HG03103 (cell line): ENCODE data around the gene GNS.

ENCODE experiments used
- ATAC-seq: cut with Tn5 transposase; IDR thresholded peaks from one replicate; pipeline ENCODE4 v1.9.1; 2021; ENCODE audit warnings: low read depth; ENCODE audit not compliant: unreplicated experiment

GNS gene

DNA sequence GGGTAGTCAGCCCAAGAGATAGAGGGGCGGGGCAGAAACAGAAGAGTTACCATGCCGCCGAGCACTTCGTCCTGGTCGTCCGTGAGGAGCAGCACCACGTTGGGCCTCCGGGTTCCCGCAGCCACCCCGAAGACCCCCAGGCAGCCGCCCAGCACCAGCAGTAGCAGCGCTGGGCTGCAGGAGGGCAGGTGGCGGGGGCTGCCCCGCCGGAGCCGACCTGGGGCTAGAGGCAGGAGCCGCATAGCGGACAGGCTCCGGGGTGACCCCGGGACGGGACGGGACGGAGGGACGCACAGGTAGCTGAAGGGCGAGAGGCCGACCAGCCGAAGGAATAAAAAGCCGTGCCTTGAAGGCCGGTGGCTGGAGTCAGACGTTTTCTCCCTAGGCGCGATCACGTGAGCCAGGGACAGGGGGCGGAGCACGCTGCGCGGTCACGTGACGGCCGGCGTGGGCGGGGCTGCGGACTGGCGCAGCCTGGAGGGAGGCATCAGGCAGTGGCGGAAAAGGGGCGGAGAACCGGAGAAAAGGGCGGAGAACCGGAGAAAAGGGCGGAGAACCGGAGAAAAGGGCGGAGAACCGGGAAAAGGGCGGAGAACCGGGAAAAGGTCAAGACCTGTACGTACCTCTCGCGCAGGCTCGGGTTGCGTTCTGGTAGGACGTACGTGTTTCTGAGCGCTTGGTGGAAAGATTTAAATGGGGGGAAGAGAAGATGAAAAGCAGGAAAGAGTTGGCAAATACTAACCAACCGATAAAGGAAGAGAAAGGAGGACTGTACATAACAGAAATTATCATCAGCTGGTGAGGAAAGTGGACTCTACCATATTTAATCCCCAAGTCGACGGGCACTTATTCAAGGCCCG lies at the start of gene GNS:
TSS of gene GNS (minus strand) at position 372 of the 860 bp plus-strand sequence. CDS start at position 242, 130 bp downstream.
- ATAC-seq: peak; percentile 63

DNA sequence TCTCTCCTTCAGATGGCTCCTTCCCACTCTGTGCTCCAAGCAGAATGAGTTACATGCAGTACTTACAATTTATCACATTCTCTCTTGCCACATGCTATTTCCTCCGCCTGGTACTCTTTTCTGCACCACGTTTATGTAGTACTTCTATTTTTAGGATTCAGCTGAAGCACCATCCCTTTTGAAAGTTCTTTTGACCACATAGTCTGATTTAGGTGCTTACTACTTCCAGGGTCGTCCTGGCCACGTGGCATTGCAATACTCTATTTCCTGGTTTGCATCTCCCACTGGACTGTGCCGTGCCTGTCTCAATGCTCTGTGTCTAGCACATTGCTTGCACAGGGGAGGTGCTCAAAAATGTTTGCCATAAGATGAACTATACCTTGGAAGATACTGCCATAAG lies 48.9 kb upstream of the GNS start:
- ATAC-seq: no peak

DNA sequence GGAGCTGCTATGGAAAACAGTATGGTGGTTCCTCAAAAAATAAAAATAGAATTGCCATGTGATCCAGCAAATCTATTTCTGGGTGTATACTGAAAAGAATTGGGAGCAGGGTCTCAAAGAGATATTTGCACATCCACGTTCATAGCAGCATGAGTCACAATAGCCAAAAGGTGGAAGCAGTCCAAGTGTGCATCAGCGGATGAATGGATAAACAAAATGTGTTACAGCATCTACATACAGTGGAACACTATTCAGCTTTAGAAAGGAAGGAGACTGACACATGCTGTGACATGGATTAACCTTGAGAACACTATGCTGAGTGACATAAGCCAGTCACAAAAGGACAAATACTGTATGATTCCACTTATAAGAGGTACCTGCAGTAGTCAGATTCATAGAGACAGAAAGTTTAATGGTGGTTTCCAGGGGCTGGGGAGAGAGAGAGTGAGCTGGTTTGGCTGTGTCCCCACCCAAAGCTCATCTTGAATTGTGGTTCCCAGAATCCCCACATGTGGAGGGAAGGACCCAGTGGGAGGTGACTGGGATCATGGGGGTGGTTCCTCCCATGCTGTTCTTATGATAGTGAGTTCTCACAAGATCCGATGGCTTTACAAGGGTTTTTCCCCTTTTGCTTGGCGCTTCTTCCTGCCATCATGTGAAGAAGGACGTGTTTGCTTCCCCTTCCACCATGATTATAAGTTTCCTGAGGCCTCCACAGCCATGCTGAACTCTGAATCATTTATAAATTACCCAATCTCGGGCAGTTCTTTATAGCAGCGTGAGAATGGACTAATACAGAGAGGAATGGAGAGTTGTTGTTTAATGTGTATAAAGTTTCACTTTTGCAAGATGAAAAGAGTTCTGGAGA lies 47.6 kb upstream of the GNS start:
- ATAC-seq: no peak

DNA sequence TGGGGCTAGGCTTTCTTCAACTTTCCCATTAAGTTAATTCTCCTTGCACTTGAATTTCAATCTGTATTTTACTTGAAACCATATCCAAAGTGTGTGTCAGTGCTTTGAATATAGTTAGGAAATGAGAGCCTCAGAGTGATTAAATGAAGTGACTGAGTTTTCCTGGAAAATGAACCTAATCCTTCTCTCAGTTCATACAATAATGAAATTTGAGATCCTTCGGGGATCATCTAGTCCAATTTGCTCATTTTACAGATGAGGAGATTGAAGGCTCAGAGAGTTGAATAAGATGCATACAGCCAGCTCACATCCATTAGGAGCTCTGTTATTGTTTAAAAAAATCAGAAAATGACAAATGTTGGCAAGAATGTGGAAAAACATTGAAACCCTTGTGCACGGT lies 47.0 kb upstream of the GNS start:
- no peak for ATAC-seq

DNA sequence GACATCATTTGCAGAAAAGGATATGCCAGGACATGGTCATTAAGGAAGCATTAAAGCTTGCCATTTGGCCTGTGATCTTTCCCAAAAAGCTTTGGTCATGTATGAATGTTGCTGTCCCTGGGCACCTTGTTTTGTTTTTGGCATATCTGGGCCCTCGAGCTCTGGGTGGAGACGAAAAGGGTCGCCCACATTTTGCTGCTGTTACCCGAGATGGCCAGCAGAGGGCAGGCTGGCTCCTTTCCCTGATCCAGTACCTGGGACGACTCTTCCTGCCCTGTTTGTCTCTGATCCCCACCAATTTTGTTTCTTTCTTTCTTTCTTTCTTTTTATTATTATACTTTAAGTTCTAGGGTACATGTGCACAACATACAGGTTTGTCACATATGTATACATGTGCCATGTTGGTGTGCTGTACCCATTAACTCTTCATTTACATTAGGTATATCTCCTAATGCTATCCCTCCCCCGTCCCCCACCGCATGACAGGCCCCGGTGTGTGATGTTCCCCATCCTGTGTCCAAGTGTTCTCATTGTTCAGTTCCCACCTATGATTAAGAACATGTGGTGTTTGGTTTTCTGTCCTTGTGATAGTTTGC lies 43.1 kb upstream of the GNS start:
- ATAC-seq: peak; percentile 64

DNA sequence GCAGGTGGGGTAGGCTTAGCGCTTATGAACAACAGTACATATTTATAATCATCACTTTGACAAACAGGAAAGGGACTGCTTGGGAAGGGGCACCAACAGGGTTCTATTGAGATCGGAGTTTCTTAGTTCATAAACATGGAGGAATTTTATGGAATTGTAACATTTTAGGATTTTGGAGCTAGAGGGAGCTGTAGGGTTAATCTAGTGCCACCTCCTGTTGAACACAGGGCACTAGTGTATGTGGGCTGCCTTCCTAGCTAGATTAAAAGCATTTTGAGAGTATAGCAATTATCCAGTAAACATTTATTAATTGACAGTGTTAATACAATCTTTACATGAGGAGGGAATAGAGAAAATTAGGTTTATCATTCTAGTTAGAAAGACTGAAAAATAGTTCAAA lies 42.2 kb upstream of the GNS start:
- ATAC-seq: no peak

DNA sequence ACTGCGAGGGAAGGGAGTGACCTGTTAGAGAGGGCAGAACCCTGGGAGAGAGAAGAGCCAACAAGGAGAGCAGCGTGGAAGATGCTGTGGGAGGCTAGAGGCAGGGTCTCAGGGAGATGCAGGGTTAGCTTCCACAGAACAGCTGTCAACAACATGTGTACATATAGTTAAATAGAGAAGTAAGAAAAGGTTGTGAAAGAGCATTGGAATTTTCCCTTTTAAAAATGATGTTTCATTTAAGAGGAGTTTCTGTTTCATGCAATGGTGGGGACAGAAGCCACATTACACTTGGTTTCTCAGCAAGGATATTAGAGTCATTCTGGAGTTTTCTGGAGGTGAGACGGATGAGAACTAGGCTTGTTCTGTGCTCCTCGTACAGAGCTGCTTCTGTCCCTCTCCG lies 41.4 kb upstream of the GNS start:
- ATAC-seq: no peak

DNA sequence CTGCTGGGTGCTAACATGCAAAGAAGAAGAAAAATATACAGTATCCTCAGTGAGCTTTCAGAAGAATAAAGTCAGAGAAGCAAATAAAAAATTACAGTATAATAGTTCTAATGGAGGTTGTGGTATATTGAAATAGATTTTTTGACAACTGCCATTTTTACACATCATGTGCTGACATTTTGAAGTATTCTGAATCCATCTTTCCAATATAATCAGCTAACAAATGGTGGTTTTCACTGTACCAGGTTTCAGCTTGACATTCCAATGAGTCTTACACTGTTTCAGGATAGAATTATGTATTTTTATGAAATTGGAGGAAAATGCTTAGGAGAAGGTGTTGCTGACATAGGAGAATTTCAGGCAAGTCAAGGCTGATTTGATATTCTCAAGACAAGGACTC lies 39.0 kb upstream of the GNS start:
- no peak for ATAC-seq

DNA sequence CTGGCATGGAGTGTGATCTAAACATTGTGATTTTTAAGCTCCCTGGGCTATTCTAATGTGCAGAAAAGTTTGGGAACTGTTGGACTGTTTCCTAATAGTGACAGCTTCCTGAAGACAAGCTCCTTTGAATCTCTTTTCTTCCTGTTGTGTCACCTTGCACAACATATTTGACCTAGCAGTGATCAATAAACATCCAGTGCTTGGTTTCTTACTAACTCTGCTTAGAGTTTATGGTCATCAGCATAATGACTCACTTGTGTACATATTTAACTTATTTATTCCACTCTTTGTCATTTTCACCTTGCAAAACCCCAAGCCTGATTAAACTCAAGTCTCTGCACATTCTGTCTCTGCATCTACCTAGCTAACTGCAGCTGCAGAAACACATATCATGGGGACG lies 38.0 kb upstream of the GNS start:
- no peak for ATAC-seq

DNA sequence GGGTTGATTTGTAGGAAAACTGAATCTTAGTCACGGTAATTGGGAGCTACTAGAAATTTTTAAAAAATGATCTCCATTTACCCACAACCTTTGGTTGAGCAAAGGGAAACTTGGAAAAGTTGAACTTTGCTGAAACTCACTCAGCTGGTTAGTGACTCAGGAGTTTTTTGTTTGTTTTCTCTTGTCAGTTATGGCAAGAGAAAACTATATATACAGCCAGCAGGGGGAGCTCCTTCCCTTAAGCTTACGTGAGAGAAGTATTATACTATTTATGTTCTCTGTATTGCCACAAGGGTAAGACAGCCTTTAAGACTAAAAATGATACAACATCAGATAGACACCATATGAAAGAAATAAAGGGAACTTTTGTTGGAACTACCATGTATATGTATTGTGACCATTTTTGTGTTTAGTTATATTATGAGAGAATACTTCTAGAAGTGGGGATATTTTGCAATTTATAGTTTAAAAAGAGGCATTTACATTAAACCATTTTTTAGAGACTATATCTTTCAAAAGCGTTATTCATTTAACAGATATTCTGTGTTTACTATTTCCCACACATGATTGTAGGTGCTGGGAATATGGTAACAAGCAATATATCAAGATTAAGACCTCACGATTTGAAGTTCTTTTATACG lies 37.1 kb upstream of the GNS start:
- ATAC-seq: peak; percentile 80

DNA sequence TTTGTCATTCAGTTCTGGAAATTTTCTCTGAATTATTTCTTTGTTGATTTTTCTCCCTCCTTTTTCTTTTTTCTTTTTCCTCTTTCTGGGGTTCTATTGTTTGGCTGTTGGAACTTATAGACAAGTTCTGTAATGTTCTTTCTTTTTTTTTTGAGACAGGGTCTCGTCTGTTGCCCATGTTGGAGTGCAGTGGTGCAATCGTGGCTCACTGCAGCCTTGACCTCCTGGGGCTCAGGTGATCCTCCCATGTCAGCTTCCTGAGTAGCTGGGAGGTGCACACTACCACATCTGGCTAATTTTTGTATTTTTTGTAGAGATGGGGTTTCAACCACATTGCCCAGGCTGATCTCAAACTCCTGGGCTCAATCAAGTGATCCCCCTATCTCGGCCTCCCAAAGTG lies 35.1 kb upstream of the GNS start:
- no peak for ATAC-seq

DNA sequence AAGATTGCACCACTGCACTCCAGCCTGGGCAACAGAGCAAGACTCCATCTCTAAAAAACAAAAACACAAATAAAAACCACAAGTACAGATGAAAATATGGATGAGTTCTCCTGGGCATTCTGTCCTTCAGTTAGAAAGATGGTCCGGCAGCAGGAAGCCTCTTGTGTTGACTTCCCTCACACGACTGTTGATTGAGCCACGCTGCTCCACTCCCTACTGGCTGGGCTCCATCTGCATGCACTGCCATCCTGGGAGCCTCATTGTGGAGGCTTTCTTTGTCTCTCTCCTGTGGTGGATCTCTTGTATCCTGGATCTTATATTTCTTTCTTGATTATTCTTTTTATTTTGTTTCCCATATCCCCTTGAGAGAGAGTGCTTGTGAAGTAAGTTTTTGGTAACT lies 34.4 kb upstream of the GNS start:
- ATAC-seq: no peak

DNA sequence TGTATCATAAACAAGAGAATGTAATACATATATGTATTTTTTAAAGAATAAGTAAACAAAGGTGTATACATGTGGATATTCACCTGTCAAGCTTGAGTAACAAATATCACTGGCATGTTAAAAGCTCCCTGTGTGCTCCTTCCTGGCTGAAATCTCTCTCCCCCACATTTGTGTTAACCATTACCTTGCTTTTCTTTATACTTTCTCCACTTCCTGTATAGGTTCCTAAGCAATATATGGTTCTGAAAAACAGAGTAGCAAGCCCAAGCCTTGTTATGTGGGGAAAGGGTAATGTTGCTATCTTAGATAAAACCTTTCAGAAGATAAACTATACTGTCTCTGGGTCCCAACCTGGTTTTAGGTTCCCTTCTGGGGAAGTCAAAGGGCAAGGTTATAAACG lies 32.9 kb upstream of the GNS start:
- ATAC-seq: no peak

DNA sequence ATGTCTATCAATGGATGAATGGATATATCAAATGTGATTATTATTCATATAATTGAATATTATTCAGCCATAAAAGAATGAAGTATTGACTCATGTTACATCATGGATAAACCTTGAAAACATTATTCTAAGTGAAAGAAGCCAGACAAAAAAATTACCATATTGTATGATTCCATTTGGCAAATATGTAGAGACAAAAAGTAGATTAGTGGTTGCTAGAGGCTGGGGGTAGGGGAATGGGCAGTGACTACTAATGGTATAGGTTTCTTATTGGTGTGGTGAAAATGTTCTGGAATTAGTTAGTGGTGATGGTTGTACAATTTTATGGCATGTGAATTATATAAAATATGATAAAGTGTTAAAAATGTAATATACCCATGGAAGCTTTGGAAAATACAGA lies 31.8 kb upstream of the GNS start:
- no peak for ATAC-seq

DNA sequence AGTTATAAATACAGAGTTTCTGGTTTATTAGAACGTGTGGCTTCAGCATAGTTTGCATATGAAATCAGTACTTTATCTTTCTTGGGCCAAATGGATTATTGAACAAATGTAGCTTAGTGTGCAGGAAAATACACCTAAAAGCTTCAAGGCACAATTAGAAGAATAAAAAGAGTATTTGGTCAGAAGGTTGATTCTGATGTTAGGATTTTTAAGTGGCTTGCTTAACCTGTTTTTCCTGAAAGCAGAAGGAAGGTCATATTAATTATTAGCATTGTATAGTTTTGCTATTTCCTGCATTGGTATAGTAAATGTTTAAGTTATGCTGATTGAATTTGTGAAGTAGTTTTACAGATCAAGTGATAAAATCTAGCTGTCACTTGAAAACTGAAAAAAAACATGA lies 31.0 kb upstream of the GNS start:
- ATAC-seq: no peak

DNA sequence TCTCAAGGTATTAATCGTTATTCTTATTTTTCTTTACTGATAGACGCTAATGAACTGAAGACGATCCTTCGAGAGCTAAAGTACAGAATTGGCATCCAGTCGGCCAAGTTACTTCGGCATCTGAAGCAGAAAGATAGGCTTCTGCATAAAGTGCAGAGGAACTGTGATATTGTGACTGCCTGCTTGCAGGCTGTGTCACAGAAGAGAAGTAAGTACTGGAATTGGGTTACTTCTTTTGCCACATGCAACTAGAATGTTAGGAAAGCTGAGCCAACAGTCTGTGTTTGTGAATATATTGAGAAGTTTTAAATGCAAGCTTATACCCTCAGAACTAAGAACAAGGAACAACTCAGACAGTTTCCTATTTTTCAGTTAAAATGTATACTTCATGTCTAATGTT lies 26.6 kb upstream of the GNS start:
- ATAC-seq: no peak

DNA sequence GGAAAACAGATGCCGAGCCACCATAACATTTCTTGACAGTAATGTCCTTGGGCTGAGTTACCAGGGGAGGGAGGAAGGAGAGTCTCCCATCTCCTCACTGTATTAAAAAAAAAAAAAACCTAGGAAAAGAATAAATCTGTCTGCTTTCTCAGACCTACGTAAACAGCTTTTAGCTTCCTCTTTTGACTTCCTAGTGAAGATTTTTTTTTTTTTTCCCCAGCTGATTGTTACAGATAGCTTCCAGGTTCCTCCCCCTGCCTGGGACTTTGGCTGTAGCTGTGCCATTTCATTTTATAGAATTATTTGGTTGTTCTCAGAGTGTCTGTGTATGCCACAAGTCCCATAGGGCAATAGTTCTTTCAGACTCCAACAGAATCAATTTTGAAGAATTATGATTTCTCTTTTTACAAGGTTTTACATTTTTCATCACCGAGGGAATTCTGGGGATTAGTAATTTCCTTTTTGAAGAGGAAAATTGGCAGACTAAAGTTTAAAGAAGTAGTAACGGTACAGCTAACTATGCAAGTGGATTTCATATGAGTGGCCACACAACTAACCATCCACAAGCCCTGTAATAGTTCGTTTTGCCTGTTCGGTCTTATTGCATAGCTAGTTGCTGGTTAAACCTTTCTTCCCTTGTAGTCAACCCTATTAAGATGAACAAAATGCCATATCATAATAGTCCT lies 23.1 kb upstream of the GNS start:
- no peak for ATAC-seq

DNA sequence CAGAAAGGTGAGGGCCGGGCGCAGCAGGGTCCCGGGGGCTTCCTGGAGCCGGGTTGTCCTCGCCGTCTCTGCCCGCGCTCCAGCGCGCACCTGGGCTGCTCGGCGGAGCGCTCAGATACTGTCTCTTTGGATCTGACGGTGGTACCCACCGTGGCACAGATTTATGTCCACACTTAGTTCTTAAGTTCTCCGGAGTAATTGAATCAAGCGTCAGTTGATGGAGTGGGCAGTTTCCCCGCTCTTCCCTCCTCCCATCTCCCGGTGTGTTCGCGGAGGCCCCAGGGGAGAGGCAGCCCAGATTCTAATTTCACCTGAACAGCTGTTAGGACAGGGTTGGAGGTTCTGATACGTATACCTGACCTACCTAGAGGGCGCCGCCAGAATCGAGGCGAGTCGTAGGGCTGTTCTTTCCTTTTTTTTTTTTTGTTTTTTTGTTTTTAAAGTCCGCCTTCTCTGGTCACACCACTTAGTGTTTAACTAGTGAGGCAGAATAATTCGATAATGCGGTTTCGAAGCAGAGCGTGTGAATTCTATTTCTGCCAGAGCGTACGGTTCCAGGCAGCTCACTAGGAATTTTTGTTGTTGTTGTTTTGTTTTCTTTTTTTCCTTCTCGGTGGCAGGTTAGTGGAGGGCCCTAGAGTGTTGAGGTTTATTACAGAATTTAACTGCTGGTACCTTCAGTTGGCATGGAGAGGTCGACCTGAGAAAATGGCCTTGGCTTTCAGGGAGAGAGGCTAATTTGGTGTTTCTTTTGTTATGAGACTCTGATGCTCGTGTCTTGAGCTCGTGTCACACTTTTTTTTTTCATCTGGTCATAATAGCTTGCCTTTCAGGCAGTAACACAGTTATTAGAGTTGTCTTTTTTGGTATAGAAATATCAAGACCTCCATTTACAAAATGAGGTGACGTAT lies 22.3 kb upstream of the GNS start:
- no peak for ATAC-seq

DNA sequence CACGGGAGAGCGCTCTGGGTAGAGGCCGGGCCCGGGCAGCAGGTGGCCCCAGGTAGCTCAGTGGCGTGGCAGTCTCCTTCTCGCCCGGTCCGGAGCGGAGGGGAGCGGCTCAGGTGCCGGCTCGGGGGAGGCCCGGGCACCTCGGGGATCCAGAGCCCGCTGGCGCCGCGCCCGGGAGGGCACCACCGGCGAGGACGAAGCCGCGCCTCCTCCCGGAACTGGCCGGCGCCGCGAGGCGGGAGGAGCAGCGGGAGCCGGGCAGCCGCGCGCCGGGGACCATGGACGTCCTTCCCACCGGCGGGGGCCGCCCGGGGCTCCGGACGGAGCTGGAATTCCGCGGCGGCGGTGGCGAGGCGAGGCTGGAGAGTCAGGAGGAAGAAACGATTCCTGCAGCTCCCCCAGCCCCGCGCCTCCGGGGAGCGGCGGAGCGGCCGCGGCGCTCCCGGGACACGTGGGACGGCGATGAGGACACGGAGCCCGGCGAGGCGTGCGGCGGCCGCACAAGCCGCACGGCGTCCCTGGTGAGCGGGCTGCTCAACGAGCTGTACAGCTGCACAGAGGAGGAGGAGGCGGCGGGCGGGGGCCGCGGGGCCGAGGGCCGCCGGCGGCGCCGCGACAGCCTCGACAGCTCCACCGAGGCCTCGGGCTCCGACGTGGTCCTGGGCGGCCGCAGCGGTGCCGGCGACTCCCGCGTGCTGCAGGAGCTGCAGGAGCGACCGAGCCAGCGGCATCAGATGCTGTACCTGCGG lies 21.5 kb upstream of the GNS start:
- ATAC-seq: no peak
